ENCODE data around the gene TAS1R2.

TAS1R2 gene

GRCh38 chr1:18879215-18879790 lies 19.8 kb upstream of the TAS1R2 start:
- no peak for TF ChIP-seq CSDC2 (CRISPR knock-in tag; IDR thresholded peaks at IDR 0.05)
- no peak for TF ChIP-seq ZC3H10 (CRISPR knock-in tag; IDR thresholded peaks at IDR 0.05)
- no peak for TF ChIP-seq ZNF70 (CRISPR knock-in tag; IDR thresholded peaks at IDR 0.05)
- no peak for TF ChIP-seq RARB (CRISPR knock-in tag; IDR thresholded peaks at IDR 0.05)
- TF ChIP-seq CREB5 (CRISPR knock-in tag; IDR thresholded peaks at IDR 0.05; ENCODE audit: low read depth): no peak
- TF ChIP-seq GLIS3 (CRISPR knock-in tag; IDR thresholded peaks at IDR 0.05): no peak
- no peak for TF ChIP-seq TOX (CRISPR knock-in tag; IDR thresholded peaks at IDR 0.05; ENCODE audit: borderline replicate concordance)
- TF ChIP-seq ESRRG (CRISPR knock-in tag; IDR thresholded peaks at IDR 0.05): no peak
- no peak for TF ChIP-seq CSRNP3 (CRISPR knock-in tag; IDR thresholded peaks at IDR 0.05)
- no peak for TF ChIP-seq TSHZ2 (CRISPR knock-in tag; IDR thresholded peaks at IDR 0.05)
- no peak for TF ChIP-seq PPARA (CRISPR knock-in tag; IDR thresholded peaks at IDR 0.05; ENCODE audit: borderline replicate concordance)
- TF ChIP-seq ARNTL (CRISPR knock-in tag; IDR thresholded peaks at IDR 0.05; ENCODE audit: borderline replicate concordance, low read depth): no peak
- TF ChIP-seq BACH2 (CRISPR knock-in tag; IDR thresholded peaks at IDR 0.05; ENCODE audit: borderline replicate concordance): no peak
- TF ChIP-seq ZFP3 (CRISPR knock-in tag; IDR thresholded peaks at IDR 0.05): no peak
- no peak for TF ChIP-seq TCF4 (CRISPR knock-in tag; IDR thresholded peaks at IDR 0.05; ENCODE audit: borderline replicate concordance)
- TF ChIP-seq POU6F1 (CRISPR knock-in tag; IDR thresholded peaks at IDR 0.05; ENCODE audit: borderline replicate concordance, low read depth): no peak
- no peak for TF ChIP-seq ZFP30 (CRISPR knock-in tag; IDR thresholded peaks at IDR 0.05)
- no peak for TF ChIP-seq ZNF8 (CRISPR knock-in tag; IDR thresholded peaks at IDR 0.05)
- TF ChIP-seq ISL1 (CRISPR knock-in tag; IDR thresholded peaks at IDR 0.05): no peak
- TF ChIP-seq PATZ1 (CRISPR knock-in tag; IDR thresholded peaks at IDR 0.05; ENCODE audit: borderline replicate concordance): no peak
- ATAC-seq: no peak

- ATAC-seq: no peak
- TF ChIP-seq ZFP3 (CRISPR knock-in tag; IDR thresholded peaks at IDR 0.05): no peak
- TF ChIP-seq ZNF70 (CRISPR knock-in tag; IDR thresholded peaks at IDR 0.05): no peak
- TF ChIP-seq ZNF565 (CRISPR knock-in tag; conservative IDR thresholded peaks at IDR 0.05; ENCODE audit: low read depth): no peak
- TF ChIP-seq OSR1 (CRISPR knock-in tag; IDR thresholded peaks at IDR 0.05): no peak
- TF ChIP-seq ISL1 (CRISPR knock-in tag; IDR thresholded peaks at IDR 0.05): no peak
These were observed 19.2 kb upstream of the TAS1R2 start for GRCh38 chr1:18878538-18879214.
